ENCODE results near the gene VPS13D.

- TF ChIP-seq CTCF (IDR thresholded peaks at IDR 0.05): no peak
- TF ChIP-seq EP300 (IDR thresholded peaks at IDR 0.05): no peak
- TF ChIP-seq POLR2A (IDR thresholded peaks at IDR 0.05): no peak
These were observed 206.0 kb downstream of the VPS13D start for GRCh38 chr1:12435639-12436344.

Measured in ovary (tissue), 3 donors.